GM21619 (cell line): ENCODE measurements around the gene DIO1.

Source experiments
- ATAC-seq: cut with Tn5 transposase; IDR thresholded peaks from one replicate; pipeline ENCODE4 v1.9.1; 2021; ENCODE audit not compliant: unreplicated experiment

The DIO1 gene

GRCh38 chr1:53938136-53938830 lies 44.3 kb downstream of the DIO1 start:
- no peak for ATAC-seq

GRCh38 chr1:53942127-53942957 lies 48.4 kb downstream of the DIO1 start:
- ATAC-seq: no peak

GRCh38 chr1:53943090-53943489 lies 49.1 kb downstream of the DIO1 start:
- ATAC-seq: no peak

GRCh38 chr1:53943490-53944043 lies 49.6 kb downstream of the DIO1 start:
- no peak for ATAC-seq

GRCh38 chr1:53944469-53945182 lies 50.6 kb downstream of the DIO1 start:
- no peak for ATAC-seq

GRCh38 chr1:53945183-53945432 lies 51.1 kb downstream of the DIO1 start:
- no peak for ATAC-seq

GRCh38 chr1:53945433-53946251 lies 51.7 kb downstream of the DIO1 start, which contains the start of gene IFT25:
Gene IFT25 (minus strand): TSS chr1:53945699. CDS start chr1:53940082, 5,617 bp downstream.
- peak; percentile 56 for ATAC-seq

- ATAC-seq: peak; percentile 59
Observed at GRCh38 chr1:53946252-53947171, 52.5 kb downstream of the DIO1 start, which contains the start of gene LRRC42. Gene LRRC42 (plus strand): TSS chr1:53946350. CDS start chr1:53952000, 5,650 bp downstream.

GRCh38 chr1:53947172-53947907 lies 53.4 kb downstream of the DIO1 start:
- no peak for ATAC-seq

- ATAC-seq: no peak
Observed at GRCh38 chr1:53948291-53948690, 54.3 kb downstream of the DIO1 start.

GRCh38 chr1:53949023-53949990 lies 55.3 kb downstream of the DIO1 start:
- no peak for ATAC-seq

- no peak for ATAC-seq
Observed at GRCh38 chr1:53951697-53952096, 57.7 kb downstream of the DIO1 start.

GRCh38 chr1:53954128-53954527 lies 60.1 kb downstream of the DIO1 start:
- ATAC-seq: no peak

GRCh38 chr1:53956308-53957168 lies 62.6 kb downstream of the DIO1 start:
- ATAC-seq: no peak

- ATAC-seq: no peak
Observed at GRCh38 chr1:53957194-53957818, 63.3 kb downstream of the DIO1 start.

- ATAC-seq: no peak
Observed at GRCh38 chr1:53959664-53960250, 65.8 kb downstream of the DIO1 start.
